Endothelial cell of umbilical vein (primary cell): Measurements from ENCODE around the gene PLSCR1.

Experiments used
- CTCF ChIP-seq, 2 donors: IDR thresholded peaks; 1 replicate in 1 of 2; 2 replicates in 1 of 2; pipeline ENCODE4 v1.5.1; 2011; ENCODE audit warnings: low read length in 2 of 2, mild to moderate bottlenecking in 2 of 2, moderate library complexity in 2 of 2, control low read depth in 1 of 2, inconsistent platforms in 1 of 2, low read depth in 1 of 2; ENCODE audit not compliant: insufficient read depth in 1 of 2; ENCODE audit errors: extremely low read depth in 1 of 2
- EZH2 ChIP-seq: IDR thresholded peaks from 2 replicates; pipeline ENCODE4 v1.6.1; 2012; ENCODE audit warnings: borderline replicate concordance, low read depth, mild to moderate bottlenecking, moderate library complexity, low read length, inconsistent platforms; ENCODE audit not compliant: severe bottlenecking
- GATA2 ChIP-seq: IDR thresholded peaks from 2 replicates; pipeline ENCODE4 v1.7.0; 2011; ENCODE audit warnings: low read depth, mild to moderate bottlenecking, moderate library complexity, mixed read lengths, low read length; ENCODE audit not compliant: insufficient read length, insufficient read depth
- JUN ChIP-seq: IDR thresholded peaks from 2 replicates; pipeline ENCODE4 v1.6.1; 2011; ENCODE audit warnings: borderline replicate concordance, low read depth; ENCODE audit not compliant: insufficient read length, insufficient read depth
- POLR2A ChIP-seq: IDR thresholded peaks from 2 replicates; pipeline ENCODE4 v1.6.1; 2012; ENCODE audit warnings: low read depth, mild to moderate bottlenecking, control low read depth, low read length

DNA sequence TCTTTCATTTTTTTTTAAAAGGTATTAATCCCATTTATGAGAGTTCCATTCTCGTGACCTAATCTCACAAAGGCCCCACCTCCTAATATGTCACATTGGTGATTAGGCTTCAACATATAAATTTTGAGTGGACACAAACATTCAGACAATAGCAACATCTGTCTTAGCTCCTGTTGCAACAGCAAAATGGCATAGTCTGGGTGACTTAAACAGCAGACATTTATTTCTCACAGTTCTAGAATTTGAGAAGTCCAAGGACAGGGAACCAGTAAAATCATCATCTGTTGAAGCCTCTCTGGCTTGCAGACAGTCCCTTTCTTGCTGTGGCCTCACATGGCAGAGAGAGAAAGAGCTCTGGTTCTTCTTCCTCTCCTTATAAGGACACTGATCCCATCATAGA, 71.8 kb downstream of the PLSCR1 start:
- TF ChIP-seq JUN (no peak), CTCF (IDR thresholded peaks at IDR 0.05; ENCODE audit: extremely low read depth in 1 of 2, insufficient read depth in 1 of 2, low read depth in 1 of 2, low read length in 2 of 2) (no peak), EZH2 (no peak), POLR2A (no peak), GATA2 (no peak)
